GM18909 (cell line): ENCODE results near the gene FFAR3.

Source experiments
- ATAC-seq: cut with Tn5 transposase; IDR thresholded peaks from one replicate; pipeline ENCODE4 v1.9.1; 2021; ENCODE audit warnings: mild to moderate bottlenecking; ENCODE audit not compliant: unreplicated experiment, poor library complexity

The FFAR3 gene, protein sequence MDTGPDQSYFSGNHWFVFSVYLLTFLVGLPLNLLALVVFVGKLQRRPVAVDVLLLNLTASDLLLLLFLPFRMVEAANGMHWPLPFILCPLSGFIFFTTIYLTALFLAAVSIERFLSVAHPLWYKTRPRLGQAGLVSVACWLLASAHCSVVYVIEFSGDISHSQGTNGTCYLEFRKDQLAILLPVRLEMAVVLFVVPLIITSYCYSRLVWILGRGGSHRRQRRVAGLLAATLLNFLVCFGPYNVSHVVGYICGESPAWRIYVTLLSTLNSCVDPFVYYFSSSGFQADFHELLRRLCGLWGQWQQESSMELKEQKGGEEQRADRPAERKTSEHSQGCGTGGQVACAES

GRCh38 chr19:35357867-35358573 is at the start of gene FFAR3:
Gene FFAR3, plus strand, starts transcription at chr19:35358460. Its CDS starts 431 bp downstream, at chr19:35358891.
- ATAC-seq = no peak

DNA sequence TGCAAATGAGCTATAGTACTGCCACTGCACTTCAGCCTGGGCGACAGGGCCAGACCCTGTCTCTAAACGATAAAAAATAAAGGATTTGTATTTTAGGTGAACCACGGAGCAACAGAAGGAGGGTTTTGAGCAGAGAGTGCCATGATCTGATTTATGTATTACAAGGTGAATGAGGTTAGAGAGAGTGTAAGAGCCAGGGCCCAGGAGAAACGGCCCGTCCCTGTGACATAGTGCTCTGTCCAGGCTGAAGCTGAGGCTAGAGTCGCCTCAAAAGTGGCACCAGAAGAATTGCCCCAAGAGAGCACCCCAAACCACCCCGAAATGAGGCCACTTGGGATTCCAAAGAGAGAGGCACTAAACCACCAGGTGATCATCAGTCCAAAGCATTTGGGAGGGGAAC is 49.4 kb upstream of the FFAR3 start:
- no peak for ATAC-seq

- ATAC-seq = no peak
Observed at GRCh38 chr19:35309481-35310279, 48.6 kb upstream of the FFAR3 start.

- ATAC-seq = no peak
Observed at GRCh38 chr19:35310331-35310730, 47.9 kb upstream of the FFAR3 start.

DNA sequence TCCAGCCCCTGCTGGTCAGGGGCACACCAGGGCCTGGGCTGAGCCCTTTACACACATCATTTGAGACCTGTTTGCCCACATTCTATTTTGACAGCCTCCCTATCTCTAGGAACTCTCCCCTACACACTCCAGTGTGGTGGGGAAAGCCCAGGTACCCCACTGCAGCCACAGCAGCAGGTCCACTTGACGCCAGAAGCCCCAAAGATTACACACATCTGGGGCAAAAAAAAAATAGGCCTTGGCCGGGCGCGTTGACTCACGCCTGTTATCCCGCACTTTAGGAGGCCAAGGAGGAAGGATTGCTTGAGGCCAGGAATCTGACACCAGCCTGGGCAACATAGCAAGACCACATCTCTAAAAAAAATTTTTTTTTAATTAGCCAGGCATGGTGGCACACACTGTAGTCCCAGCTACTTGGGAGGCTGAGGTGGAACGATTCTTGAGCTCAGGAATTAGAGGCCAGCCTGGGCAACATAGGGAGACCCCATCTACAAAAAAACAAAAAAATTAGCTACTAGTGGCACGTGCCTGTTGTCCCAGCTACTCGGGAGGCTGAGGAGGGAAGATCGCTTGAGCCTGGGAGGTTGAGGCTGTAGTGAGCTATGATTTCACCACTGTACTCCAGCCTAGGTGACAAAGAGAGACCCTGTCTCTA is 47.3 kb upstream of the FFAR3 start:
- ATAC-seq = no peak

- ATAC-seq = no peak
Observed at GRCh38 chr19:35311901-35312665, 46.2 kb upstream of the FFAR3 start.

DNA sequence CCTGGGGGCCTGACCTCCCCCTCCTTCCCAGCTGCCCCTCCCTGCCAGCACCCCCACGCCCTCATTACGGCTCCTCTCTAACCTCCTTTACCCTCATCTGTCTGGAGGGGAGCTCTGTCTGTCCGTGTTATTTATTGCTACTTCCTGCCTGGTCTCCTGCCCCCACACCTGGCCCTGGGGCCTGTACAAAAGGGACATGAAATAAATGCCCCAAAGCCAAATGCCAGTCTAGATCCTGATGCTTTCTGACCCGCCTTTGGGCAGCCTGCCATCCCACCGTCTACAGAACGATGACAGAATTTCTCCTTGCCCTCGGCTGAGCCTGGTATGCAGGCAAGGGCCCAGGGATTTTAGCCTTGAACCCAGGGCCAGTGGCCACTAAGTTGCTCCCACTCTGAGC is 44.7 kb upstream of the FFAR3 start:
- ATAC-seq = no peak

DNA sequence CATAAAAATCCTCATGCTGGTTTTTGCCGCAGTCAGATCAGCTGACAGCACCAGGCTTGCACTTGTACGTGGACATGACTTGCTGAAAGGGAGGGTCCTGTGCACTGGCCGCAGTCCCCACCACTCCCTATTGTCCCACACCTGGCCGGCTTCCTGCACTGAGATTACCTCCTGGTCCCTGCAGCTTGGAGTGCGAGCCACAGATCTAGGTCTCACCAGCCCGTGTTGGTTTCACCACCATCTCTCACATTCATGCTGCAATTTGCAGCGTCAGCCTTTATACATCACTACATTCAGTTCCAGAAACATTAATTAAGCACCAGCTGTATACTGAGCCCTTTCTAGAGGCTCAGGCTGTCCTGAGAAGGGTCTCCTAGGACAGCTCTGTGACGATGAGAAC is 44.2 kb upstream of the FFAR3 start:
- no peak for ATAC-seq

- ATAC-seq = no peak
Observed at GRCh38 chr19:35314858-35315470, 43.3 kb upstream of the FFAR3 start.

GRCh38 chr19:35315883-35316282 is 42.4 kb upstream of the FFAR3 start:
- no peak for ATAC-seq

- ATAC-seq = no peak
Observed at GRCh38 chr19:35316560-35316959, 41.7 kb upstream of the FFAR3 start.

DNA sequence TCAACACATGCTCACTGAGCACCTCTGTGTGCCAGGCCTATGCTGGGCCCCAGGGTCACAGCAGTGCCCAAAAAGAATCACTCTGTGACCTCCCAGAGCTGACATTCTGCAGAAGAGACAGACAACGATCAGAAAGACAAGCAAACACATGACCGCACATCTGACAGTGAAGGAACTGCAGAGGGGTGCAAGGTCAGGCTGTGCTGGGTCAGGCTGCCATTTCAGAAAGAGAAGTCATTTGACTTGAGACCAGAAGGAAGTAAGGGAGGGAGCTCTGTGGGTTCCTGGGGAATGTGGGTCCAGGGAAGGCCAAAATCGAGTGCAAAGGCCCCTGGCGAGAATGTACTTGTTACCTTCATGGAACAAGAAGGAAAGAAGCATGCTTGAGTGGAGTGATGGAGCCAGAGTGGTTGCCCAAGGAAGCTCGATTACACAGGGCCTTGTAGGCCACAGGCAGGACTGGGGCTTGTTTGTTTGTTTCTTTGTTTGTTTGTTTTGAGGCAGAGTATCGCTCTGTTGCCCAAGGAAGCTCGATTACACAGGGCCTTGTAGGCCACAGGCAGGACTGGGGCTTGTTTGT is 40.7 kb upstream of the FFAR3 start:
- no peak for ATAC-seq

- no peak for ATAC-seq
Observed at GRCh38 chr19:35318679-35319448, 39.4 kb upstream of the FFAR3 start.

GRCh38 chr19:35320065-35320713 is 38.1 kb upstream of the FFAR3 start:
- ATAC-seq = no peak

GRCh38 chr19:35321291-35321690 is 37.0 kb upstream of the FFAR3 start:
- ATAC-seq = no peak

DNA sequence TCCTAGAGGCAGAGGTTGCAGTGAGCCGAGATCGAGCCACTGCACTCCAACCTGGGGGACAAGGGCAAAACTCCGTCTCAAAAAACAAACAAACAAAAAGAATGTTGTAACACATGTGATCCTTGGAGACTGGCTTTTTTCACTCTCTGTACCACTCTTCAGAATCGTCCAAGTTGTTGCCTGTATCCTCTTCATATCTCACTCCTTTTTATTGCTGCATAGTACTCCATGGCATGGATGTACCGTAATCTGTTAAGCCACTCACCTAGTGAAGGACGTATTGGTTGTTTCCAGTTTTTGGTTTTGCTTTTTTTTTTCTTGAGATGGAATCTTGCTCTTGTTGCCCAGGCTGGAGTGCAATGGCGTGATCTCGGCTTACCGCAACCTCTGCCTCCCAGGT is 36.2 kb upstream of the FFAR3 start:
- ATAC-seq = no peak

DNA sequence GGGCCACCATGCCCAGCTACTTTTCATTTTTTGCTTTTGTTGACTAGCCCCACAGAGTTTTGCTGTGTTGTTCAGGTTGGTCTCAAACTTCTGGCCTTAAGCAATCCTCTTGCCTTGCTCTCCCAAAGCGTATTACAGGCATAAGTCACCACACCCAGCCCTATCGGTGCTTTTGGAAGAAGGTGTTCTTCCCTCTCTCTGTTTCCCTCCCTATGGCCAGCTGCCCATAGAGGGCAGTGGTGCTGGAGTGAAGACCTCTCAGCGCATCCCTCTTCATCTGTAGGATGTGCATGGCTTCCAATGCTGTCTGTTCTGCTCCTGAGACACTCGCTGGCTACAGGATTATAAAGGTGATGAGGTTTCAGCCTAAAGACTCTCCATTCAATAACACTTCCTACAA is 30.6 kb upstream of the FFAR3 start:
- no peak for ATAC-seq

- no peak for ATAC-seq
Observed at GRCh38 chr19:35328851-35329285, 29.4 kb upstream of the FFAR3 start, which contains the start of gene CD22. Gene CD22, plus strand, starts transcription at chr19:35329187. Its CDS starts 2,854 bp downstream, at chr19:35332041.
